ENCODE data around the gene TNS4. TPM values are rescaled to one million over a fixed set of nuclear protein-coding genes. Genes with fewer than 3 reads are reported as not detected.

TNS4 gene
- total RNA-seq, 1 experiment from 2014 or later, result 36.6 TPM

DNA sequence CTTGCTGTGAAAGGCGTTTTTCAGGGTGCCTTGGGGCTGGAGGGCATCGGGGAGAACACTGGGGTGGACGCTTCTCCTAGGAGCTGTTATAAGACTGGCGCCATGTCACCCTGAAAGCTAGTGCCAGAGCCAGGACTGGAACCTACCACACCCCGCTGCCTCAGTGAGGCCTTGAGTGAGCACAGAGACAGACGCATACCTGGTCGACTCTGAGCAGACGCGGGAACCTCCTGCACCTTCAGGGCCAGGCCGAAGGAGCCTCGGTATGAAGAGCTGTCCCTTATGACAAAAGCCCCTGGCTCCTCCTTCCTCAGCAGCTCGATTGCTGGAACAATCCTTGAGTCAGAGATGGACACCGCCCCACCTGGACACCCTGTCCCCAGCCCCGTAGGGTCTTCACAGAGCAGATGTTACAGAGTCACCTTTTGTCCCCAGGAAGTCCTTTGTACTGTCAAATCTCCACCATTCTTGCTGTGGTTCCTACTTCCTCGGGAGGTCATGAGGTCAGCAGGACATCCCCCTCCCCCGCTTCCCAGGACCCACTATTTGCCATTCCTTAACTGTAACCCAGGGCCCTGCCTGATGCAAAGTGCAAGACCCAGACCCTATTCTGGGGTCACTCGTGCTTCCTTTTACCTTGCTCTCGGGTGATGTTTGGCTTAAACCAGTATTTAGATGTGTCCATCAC is 17.0 kb downstream of the TNS4 start:
- H3K4me3 ChIP-seq (replicated peaks in 1 of 2; ENCODE audit: low read depth in 1 of 2, low read length in 2 of 2), result no peak overlapping the region
- DNase-seq (ENCODE audit: low read depth, low spot score) (no peak), ATAC-seq (no peak)
- peaks cover 5 to 13% of the 10 kb centered on the region in 2 experiments; a peak in 3 of 4 replicates for H3K36me3 ChIP-seq (ENCODE audit: control insufficient read depth in 1 of 2, insufficient read depth in 2 of 2, low read length in 2 of 2)
- H2AFZ ChIP-seq (ENCODE audit: low read depth, low read length, poor library complexity, severe bottlenecking), result no peak overlapping the region
- ChIA-PET CTCF (interaction anchor here (0.6 to 1.8 kb wide), 3 partner anchors 8 to 79 kb away, joined by 4 read pairs; no protein-coding TSS in a partner anchor), RAD21 (ENCODE audit: low non-redundant PET in 1 of 2, low total read pairs in 2 of 2, uncharacterized antibody in 2 of 2, unreplicated experiment in 2 of 2) (no interaction called here), POLR2A (interaction anchor here (1.1 kb wide), 1 partner anchor 17 kb away, joined by 3 read pairs; the partner anchor contains the start of gene TNS4)
- peak overlapping the region; percentile 72; the same call in 1 of the 2 replicates for H3K4me2 ChIP-seq (ENCODE audit: low read length)
- no peak overlapping the region for H3K9ac ChIP-seq (ENCODE audit: low read length)
- no peaks in the 10 kb centered on the region for H3K27me3 ChIP-seq (ENCODE audit: insufficient read depth, low read length)
- H3K4me1 ChIP-seq (ENCODE audit: control insufficient read depth in 1 of 2, insufficient read depth in 2 of 2, low read length in 2 of 2), result peaks cover 71 to 92% of the 10 kb centered on the region in 2 experiments
- H3K9me2 ChIP-seq (ENCODE audit: insufficient read depth), result no peaks in the 10 kb centered on the region
- no peak overlapping the region for H3K27ac ChIP-seq (ENCODE audit: low read depth, low read length)
- intact Hi-C loops (cut with micrococcal nuclease), result no loop called here
- no peaks in the 10 kb centered on the region for H3K9me3 ChIP-seq (ENCODE audit: control insufficient read depth in 1 of 2, insufficient read depth in 1 of 2, low read depth in 1 of 2, low read length in 2 of 2)
- TF ChIP-seq CEBPB (IDR thresholded peaks at IDR 0.05; ENCODE audit: low read depth), result no peak
- no peak for TF ChIP-seq SP1 (IDR thresholded peaks at IDR 0.05; ENCODE audit: low read depth)
- TF ChIP-seq ELF1 (IDR thresholded peaks at IDR 0.05; ENCODE audit: borderline replicate concordance, low read depth), result no peak
- no peak for TF ChIP-seq TCF7L2 (IDR thresholded peaks at IDR 0.05; ENCODE audit: borderline replicate concordance, extremely low read depth, insufficient read depth, insufficient read length)
- TF ChIP-seq CBX3 (IDR thresholded peaks at IDR 0.05; ENCODE audit: low read depth), result no peak
- no peak for TF ChIP-seq SIN3A (IDR thresholded peaks at IDR 0.05; ENCODE audit: low read depth)
- TF ChIP-seq, protein P1, sequence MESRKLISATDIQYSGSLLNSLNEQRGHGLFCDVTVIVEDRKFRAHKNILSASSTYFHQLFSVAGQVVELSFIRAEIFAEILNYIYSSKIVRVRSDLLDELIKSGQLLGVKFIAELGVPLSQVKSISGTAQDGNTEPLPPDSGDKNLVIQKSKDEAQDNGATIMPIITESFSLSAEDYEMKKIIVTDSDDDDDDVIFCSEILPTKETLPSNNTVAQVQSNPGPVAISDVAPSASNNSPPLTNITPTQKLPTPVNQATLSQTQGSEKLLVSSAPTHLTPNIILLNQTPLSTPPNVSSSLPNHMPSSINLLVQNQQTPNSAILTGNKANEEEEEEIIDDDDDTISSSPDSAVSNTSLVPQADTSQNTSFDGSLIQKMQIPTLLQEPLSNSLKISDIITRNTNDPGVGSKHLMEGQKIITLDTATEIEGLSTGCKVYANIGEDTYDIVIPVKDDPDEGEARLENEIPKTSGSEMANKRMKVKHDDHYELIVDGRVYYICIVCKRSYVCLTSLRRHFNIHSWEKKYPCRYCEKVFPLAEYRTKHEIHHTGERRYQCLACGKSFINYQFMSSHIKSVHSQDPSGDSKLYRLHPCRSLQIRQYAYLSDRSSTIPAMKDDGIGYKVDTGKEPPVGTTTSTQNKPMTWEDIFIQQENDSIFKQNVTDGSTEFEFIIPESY (IDR thresholded peaks at IDR 0.05; ENCODE audit: extremely low read depth, insufficient replicate concordance, low read length), result no peak
- no peak for TF ChIP-seq JUND (IDR thresholded peaks at IDR 0.05)
- no peak for TF ChIP-seq POLR2A (IDR thresholded peaks at IDR 0.05; ENCODE audit: borderline replicate concordance, extremely low read depth, insufficient read depth, insufficient read length)
- TF ChIP-seq, protein P2, sequence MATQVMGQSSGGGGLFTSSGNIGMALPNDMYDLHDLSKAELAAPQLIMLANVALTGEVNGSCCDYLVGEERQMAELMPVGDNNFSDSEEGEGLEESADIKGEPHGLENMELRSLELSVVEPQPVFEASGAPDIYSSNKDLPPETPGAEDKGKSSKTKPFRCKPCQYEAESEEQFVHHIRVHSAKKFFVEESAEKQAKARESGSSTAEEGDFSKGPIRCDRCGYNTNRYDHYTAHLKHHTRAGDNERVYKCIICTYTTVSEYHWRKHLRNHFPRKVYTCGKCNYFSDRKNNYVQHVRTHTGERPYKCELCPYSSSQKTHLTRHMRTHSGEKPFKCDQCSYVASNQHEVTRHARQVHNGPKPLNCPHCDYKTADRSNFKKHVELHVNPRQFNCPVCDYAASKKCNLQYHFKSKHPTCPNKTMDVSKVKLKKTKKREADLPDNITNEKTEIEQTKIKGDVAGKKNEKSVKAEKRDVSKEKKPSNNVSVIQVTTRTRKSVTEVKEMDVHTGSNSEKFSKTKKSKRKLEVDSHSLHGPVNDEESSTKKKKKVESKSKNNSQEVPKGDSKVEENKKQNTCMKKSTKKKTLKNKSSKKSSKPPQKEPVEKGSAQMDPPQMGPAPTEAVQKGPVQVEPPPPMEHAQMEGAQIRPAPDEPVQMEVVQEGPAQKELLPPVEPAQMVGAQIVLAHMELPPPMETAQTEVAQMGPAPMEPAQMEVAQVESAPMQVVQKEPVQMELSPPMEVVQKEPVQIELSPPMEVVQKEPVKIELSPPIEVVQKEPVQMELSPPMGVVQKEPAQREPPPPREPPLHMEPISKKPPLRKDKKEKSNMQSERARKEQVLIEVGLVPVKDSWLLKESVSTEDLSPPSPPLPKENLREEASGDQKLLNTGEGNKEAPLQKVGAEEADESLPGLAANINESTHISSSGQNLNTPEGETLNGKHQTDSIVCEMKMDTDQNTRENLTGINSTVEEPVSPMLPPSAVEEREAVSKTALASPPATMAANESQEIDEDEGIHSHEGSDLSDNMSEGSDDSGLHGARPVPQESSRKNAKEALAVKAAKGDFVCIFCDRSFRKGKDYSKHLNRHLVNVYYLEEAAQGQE (IDR thresholded peaks at IDR 0.05; ENCODE audit: low read depth), result no peak
- H3K79me2 ChIP-seq (ENCODE audit: insufficient read depth, low read length), result no peaks in the 10 kb centered on the region
- no TSS peak for BruUV-seq (replicated peaks)
- no peaks in the 10 kb centered on the region for H4K20me1 ChIP-seq (ENCODE audit: insufficient read depth)
